ENCODE results near the gene TMPRSS7.

- no peak for TF ChIP-seq CTCF (IDR thresholded peaks at IDR 0.05)
- TF ChIP-seq POLR2AphosphoS5 (IDR thresholded peaks at IDR 0.05) = no peak
- no peak for TF ChIP-seq POLR2A (IDR thresholded peaks at IDR 0.05)
- no peak for TF ChIP-seq EP300 (IDR thresholded peaks at IDR 0.05; ENCODE audit: low read depth)
These were observed 17.4 kb upstream of the TMPRSS7 start for GRCh38 chr3:112017091-112017490.

Data from transverse colon (tissue), 4 donors.